SW480 (cell line): ENCODE data around the gene EXOC6.
"Not testable (repeated sequence)": the region's sequence is repeated elsewhere in the genome, so short reads cannot be mapped to it uniquely, and the experiment has no call there.

Experiments
- DNase-seq: peaks from one replicate; pipeline ENCODE4 v3.0.0-alpha.2; 2016; ENCODE audit warnings: low spot score

EXOC6 gene

GRCh38 chr10:92938841-92939240 lies 90.5 kb downstream of the EXOC6 start:
- no peak for DNase-seq

GRCh38 chr10:92942226-92942625 lies 93.9 kb downstream of the EXOC6 start:
- no peak for DNase-seq

GRCh38 chr10:92946491-92946890 lies 98.2 kb downstream of the EXOC6 start:
- no peak for DNase-seq

DNA sequence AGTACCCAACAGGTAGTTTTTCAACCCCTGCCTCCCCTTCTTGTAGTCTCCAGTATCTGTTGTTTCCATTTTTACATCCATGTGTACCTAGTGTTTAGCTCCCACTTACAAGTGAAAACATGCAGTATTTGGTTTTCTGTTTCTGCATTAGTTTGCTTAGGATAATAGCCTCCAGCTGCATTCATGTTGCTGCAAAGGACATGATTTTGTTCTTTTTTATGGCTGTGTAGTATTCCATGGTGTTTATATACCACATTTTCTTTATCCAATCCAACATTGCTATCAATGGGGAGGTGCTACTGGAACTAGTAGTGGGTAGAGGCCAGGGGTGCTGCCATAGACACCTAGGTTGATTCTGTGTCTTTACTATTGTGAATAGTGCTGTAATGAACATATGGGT lies 104.3 kb downstream of the EXOC6 start:
- DNase-seq = not testable (repeated sequence)

DNA sequence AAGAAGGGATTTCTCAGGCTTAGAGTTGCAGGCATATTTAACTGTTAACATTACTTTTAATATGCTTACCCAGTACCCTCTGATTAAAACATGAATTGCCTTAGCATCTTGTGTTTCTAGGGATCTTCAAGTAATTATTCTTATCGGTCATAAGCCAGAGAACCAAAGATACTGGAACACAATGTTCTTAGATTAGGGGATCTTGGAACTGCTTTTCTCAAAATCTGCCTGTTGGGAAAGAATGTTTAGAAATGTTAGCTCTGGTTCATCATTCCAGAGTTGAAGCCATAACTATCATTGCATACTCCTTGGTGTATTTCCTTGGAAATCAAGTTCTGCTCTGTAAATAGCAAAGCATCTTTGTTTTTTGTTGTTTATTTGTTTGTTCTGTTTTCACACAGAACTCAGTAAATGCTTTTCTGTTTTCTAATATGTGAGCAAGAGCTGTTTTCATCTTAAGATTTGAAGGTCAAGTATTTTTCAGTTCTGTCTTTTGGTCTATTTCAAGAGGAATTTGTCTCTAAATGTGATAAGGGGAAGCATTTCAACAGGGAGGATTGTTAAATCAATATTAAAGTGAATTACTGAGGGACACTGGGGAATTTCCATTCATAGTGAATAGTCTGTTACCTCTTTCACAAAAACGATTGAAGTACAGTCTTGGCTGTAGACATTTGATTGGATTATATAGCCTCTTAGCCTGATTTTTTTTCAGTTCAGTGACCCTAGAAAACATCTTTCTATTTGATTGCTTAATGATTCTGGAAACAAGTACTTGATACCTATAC lies 109.1 kb downstream of the EXOC6 start:
- no peak for DNase-seq

- DNase-seq = no peak
These were observed 113.3 kb downstream of the EXOC6 start for GRCh38 chr10:92961638-92962037.

- peak; percentile 44 for DNase-seq
These were observed 117.0 kb downstream of the EXOC6 start for GRCh38 chr10:92965314-92965713.

- no peak for DNase-seq
These were observed 119.3 kb downstream of the EXOC6 start for GRCh38 chr10:92967641-92968040.

DNA sequence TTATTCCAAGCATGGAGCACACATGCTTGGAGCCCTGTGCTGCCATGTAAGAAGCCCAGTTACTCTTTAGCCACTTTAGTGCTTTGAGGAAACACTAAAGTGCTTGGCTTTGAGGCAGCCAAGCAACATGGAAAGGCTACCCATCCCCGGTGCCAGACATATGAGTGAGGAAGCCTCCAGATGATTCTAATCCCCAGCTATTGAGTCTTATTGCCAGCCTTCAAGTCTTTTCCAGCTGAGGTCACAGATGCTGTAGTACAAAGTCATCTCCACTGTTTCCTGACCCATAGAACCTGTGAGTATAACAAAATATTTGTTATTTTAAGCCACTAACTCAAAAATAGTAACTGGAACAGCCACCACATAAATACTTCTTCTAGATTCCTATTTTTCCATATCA lies 120.8 kb downstream of the EXOC6 start:
- DNase-seq = no peak

DNA sequence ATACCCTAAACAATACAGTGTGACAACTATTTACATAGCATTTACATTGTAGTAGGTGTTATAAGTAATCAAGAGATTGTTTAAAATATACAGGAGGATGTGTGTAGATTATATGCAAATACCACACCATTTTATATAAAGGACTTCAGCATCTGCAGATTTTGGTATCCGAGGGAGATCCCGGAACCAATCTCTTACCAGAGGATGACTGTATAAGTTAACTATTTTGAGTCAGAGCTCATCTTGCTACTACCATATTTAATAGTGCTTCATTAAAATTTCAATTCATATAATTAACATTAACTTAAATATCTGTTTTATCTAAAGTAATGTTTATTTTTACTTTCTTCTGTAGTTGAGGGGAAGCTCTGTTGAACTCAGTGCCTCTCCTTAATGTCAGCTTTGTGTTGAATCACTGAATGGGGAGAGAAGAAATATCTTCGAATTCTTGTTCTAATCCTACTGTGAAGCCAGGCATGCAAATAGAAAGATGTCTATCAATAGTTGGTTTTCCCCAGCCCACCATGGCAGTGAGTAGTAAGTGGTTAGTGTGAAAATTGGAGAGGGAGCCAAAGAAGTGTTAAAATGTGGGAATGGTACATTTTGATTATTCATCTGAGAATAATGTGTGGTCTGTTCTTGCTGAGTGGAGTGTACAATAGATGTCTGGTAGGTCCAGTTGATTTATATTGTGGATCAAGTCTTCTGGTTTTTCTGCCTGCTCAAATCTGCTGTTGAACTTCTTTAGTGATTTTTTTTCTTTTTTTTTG lies 122.2 kb downstream of the EXOC6 start:
- no peak for DNase-seq

GRCh38 chr10:92972066-92972870 lies 123.9 kb downstream of the EXOC6 start:
- DNase-seq = peak; percentile 18

DNA sequence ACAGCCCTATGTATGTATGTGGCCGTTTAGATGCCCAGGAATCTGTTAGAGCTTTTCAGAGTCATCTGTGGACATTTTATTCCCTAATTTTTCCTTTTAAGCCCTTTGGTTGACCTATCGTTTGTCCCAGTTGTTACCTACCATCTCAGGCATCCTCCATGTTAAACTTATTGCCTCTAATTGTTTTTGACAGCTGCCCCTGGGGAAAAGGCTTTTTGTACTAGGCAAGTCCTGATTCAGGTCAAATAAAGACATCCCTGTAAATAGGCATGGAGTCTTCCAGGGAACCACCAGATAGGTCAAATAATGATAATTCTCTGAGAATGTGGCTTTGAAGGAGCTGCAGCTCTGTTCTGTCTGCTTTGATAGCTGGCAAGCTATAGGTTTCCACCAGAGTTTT lies 124.6 kb downstream of the EXOC6 start:
- no peak for DNase-seq

GRCh38 chr10:92976278-92976677 lies 128.0 kb downstream of the EXOC6 start:
- DNase-seq = not testable (repeated sequence)

- DNase-seq = no peak
These were observed 140.9 kb downstream of the EXOC6 start for GRCh38 chr10:92989250-92989649.

DNA sequence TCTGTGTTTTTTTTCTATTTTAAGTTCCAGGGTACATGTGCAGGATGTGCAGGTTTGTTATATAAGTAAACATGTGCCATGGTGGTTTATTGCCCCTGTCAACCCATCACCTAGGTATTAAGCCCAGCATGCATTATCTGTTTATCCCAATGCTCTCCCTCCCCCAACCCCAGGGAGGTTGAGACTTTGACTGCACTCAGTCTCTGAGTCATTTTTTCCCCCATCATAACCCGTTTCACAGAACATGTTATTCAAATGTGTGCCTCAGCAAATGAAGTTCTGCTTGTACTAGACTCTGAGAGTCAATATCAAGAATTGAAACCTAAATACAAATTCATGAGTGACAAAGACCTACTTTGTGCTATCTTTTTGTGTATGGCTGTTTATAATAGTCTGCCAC lies 142.3 kb downstream of the EXOC6 start:
- DNase-seq = no peak

- no peak for DNase-seq
These were observed 143.2 kb downstream of the EXOC6 start for GRCh38 chr10:92991513-92991912.

DNA sequence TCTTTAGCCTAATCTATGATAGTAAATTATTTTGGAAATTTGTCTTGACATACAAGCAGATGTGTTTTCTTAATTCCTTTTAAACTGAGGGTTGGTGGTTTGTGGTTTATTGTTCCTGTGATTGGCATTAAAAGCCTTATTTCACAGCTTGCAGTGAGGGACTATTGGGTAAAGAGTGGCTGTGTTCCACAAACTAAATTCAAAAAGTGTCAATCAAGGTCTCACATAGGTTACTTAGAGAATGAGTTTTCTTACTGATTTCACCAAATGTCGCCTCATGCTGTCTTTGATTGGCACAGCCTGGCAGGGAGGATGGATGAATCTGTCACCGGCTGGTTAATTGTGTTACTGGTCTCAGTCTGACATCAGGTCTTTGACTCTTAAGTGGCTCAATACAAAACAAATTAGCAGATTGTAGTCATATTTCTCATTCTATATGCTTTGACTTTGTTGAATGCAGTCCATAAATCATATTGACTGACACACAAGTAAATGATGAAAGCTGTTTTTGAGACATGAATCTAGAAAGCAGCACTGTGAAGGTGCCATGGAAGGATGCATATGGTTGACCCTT lies 145.5 kb downstream of the EXOC6 start:
- no peak for DNase-seq

- DNase-seq = no peak
These were observed 147.2 kb downstream of the EXOC6 start for GRCh38 chr10:92995509-92995908.

DNA sequence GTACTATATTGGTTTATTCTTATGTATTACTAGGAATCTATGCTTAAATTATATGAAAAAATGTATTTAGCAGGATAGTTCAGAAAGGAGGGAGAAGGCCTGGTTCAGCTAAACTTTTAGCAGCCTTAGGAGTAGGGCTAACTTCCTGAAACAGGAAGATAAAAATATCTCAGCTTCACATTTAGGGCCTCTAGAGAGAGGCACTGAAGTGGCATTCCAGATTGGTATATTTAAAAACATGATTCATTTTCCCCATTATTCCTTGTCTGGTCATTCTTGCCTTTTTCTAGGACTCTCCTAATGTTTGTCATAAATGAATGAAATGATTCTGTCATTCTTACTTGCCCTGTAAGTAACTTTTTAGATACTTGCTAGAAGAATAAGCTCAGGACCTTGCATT lies 149.3 kb downstream of the EXOC6 start:
- no peak for DNase-seq

DNA sequence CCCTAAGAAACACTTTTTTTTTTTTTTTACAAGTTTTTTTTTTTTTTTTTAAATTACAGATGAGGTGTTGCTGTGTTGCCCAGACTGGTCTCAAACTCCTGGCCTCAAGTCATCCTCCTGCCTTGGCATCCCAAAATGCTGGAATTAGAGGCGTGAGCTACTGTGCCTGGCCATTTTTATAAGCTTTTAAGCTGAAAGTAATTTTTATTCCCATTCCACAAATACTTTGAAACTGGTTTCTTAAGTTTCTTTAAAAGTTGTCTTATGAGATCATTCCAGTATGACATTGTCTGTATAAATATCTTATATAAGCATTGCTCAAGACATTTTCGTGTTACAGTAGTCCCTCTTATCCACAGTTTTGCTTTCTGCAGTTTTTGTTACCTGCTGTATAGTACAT lies 150.9 kb downstream of the EXOC6 start:
- no peak for DNase-seq

DNA sequence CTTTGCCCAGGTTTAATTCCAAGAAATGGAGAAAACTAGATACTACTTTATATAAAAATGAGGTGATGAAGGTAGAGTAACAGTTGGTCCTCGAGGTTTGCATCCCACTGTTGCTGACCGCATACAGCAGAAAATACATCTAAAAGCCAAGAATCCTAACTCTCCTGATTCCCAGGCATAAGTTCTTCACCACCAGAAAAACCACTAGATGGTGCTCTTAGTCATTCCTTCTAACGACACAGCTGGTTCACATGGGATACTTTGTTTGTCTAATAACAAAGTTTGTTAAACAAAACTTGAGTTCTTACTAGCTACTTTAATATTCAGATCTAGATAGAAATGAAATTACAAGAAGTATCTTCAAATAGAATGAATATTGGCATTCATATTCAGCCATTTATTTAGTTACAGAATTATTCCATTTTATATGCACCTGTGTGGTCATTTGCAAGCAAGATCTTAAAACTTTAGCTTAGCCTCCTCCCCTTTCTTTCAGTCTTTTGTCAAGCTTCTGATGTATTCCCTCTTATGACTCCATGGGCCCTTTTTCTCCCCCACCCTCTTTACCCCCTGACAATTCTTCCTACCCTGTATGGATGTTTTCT lies 158.2 kb downstream of the EXOC6 start:
- peak; percentile 45 for DNase-seq

GRCh38 chr10:93015722-93016121 lies 167.4 kb downstream of the EXOC6 start:
- DNase-seq = no peak
